K562 (cell line): ENCODE results near the gene TTC31. TPM values are rescaled to one million over a fixed set of nuclear protein-coding genes. Genes with fewer than 3 reads are reported as not detected.

Experiments used
- GTF2F1 ChIP-seq: IDR thresholded peaks from 2 replicates; pipeline ENCODE4 v1.6.1; 2011; ENCODE audit warnings: low read depth, low read length, improper control_type of control experiment
- HMGN3 ChIP-seq: IDR thresholded peaks from 2 replicates; pipeline ENCODE4 v1.6.1; 2011; ENCODE audit warnings: borderline replicate concordance, low read depth, mild to moderate bottlenecking, mixed read lengths, low read length; ENCODE audit not compliant: insufficient read length; ENCODE audit errors: extremely low read depth
- KLF16 ChIP-seq: IDR thresholded peaks from 2 replicates; pipeline ENCODE4 v1.6.1; 2016; ENCODE audit warnings: antibody characterized with exemption
- KLF6 ChIP-seq: fragments of 250-450 bp; sonication (Bioruptor Pico); IDR thresholded peaks from 2 replicates; pipeline ENCODE4 v1.4.0; 2020; ENCODE audit warnings: mild to moderate bottlenecking, moderate library complexity, borderline replicate concordance
- MAZ ChIP-seq, 2 experiments: fragments of 450-650 bp in 1 of 2; sonication (generic) in 1 of 2; formaldehyde crosslinking; IDR thresholded peaks in 1 of 2; conservative IDR thresholded peaks in 1 of 2; 2 replicates each; pipeline versions ENCODE4 v1.4.0 to v1.5.0; 2020; ENCODE audit warnings: mild to moderate bottlenecking in 1 of 2, missing genetic modification reagents in 1 of 2
- NFE2 ChIP-seq: IDR thresholded peaks from 2 replicates; pipeline ENCODE4 v1.6.1; 2014; ENCODE audit warnings: antibody characterized with exemption, low read depth
- NR2C1 ChIP-seq, 2 experiments: fragments of 450-650 bp; IDR thresholded peaks; 2 replicates each; pipeline ENCODE4 v1.6.1; 2017; ENCODE audit warnings: mild to moderate bottlenecking in 2 of 2, antibody characterized with exemption in 1 of 2, inconsistent platforms in 1 of 2, missing compliant biosample characterization in 1 of 2, missing genetic modification characterization in 1 of 2
- OTX1 ChIP-seq: fragments of 450-650 bp; formaldehyde crosslinking; IDR thresholded peaks from 2 replicates; pipeline ENCODE4 v1.4.0; 2022; ENCODE audit warnings: mild to moderate bottlenecking
- PML ChIP-seq: IDR thresholded peaks from 2 replicates; pipeline ENCODE4 v1.6.1; 2012; ENCODE audit warnings: low read length, inconsistent platforms
- PPARD ChIP-seq: fragments of 250-450 bp; sonication (Bioruptor Pico); IDR thresholded peaks from 2 replicates; pipeline ENCODE4 v1.8.0; 2022; ENCODE audit warnings: inconsistent platforms, mild to moderate bottlenecking, moderate library complexity
- PTRF ChIP-seq: fragments of 450-650 bp; IDR thresholded peaks from 2 replicates; pipeline ENCODE4 v1.6.1; 2016; ENCODE audit warnings: mild to moderate bottlenecking, missing genetic modification characterization, missing compliant biosample characterization
- RBM14 ChIP-seq: fragments of 200-400 bp; formaldehyde crosslinking; IDR thresholded peaks from 2 replicates; pipeline ENCODE4 v1.6.1; 2018; ENCODE audit warnings: low read depth, mild to moderate bottlenecking, low read length, moderate library complexity, borderline replicate concordance; ENCODE audit not compliant: insufficient read depth
- ZFPM2 ChIP-seq: fragments of 250-450 bp; sonication (Bioruptor Pico); IDR thresholded peaks from 2 replicates; pipeline ENCODE4 v1.5.1; 2022; ENCODE audit warnings: mild to moderate bottlenecking
- ZNF124 ChIP-seq: sonication (generic); formaldehyde crosslinking; IDR thresholded peaks from 2 replicates; pipeline ENCODE4 v1.8.1; 2022; ENCODE audit warnings: missing genetic modification reagents
- ZNF175 ChIP-seq: fragments of 200-800 bp; sonication (Bioruptor generic); IDR thresholded peaks from 2 replicates; pipeline ENCODE4 v1.6.1; 2016; ENCODE audit warnings: low read depth, mild to moderate bottlenecking, missing genetic modification characterization, missing compliant biosample characterization
- ZNF57 ChIP-seq: fragments of 450-650 bp; formaldehyde crosslinking; IDR thresholded peaks from 2 replicates; pipeline ENCODE4 v1.4.0; 2020; ENCODE audit warnings: mild to moderate bottlenecking, moderate library complexity
- ZNF584 ChIP-seq: fragments of 200-800 bp; sonication (Bioruptor generic); IDR thresholded peaks from 2 replicates; pipeline ENCODE4 v1.6.1; 2016; ENCODE audit warnings: low read depth, mild to moderate bottlenecking, missing genetic modification characterization, missing compliant biosample characterization
- ZNF696 ChIP-seq: fragments of 250-450 bp; sonication (Bioruptor Pico); conservative IDR thresholded peaks from 2 replicates; pipeline ENCODE4 v1.4.0; 2020; ENCODE audit warnings: mild to moderate bottlenecking, moderate library complexity
- polyA plus RNA-seq, 8 experiments: library from polyadenylated mRNA; depleted of rRNA in 4 of 8; stranded (reverse) in 5 of 8; unstranded in 3 of 8; fragments of >200 nt; fragmentation: Nextera tagmentation in 2 of 8; fragmentation: Illumina TruSeq in 1 of 8; extraction: Ambion mirVana in 2 of 8; extraction: Trizol in 1 of 8; gene quantifications; 2 replicates each; pipeline versions ENCODE4 v1.2.1 to v1.2.3, GENCODE V29; 2011 to 2014; ENCODE audit warnings: inconsistent platforms in 1 of 8, missing spikeins in 1 of 8
- total RNA-seq, 7 experiments: library from RNA; depleted of rRNA in 6 of 7; stranded (reverse); fragments of >200 nt in 6 of 7; fragmentation: Illumina TruSeq in 2 of 7; extraction: Trizol in 2 of 7; gene quantifications; 2 replicates each; pipeline versions ENCODE4 v1.2.1 to v1.2.3, GENCODE V29; 2011 to 2021; ENCODE audit warnings: low replicate concordance in 1 of 7
- TF ChIP-seq, protein P1 (sequence below): sonication (generic); formaldehyde crosslinking; IDR thresholded peaks from 2 replicates; pipeline ENCODE4 v1.8.0; 2022; ENCODE audit warnings: mild to moderate bottlenecking, missing genetic modification reagents
- TF ChIP-seq, protein P2 (sequence below): sonication (generic); formaldehyde crosslinking; IDR thresholded peaks from 2 replicates; pipeline ENCODE4 v1.8.0; 2022; ENCODE audit warnings: missing genetic modification reagents, mild to moderate bottlenecking, borderline replicate concordance
- TF ChIP-seq, protein P3 (sequence below): sonication (generic); formaldehyde crosslinking; IDR thresholded peaks from 2 replicates; pipeline ENCODE4 v1.8.0; 2022; ENCODE audit warnings: mild to moderate bottlenecking, missing genetic modification reagents

TTC31 gene
- total and polyA plus RNA-seq, 9 of the 15 experiments (the other 6 are each of a cell fraction or from before 2014, with no cell fraction given) = 4.7 to 30.5 (median 15.9) TPM

DNA sequence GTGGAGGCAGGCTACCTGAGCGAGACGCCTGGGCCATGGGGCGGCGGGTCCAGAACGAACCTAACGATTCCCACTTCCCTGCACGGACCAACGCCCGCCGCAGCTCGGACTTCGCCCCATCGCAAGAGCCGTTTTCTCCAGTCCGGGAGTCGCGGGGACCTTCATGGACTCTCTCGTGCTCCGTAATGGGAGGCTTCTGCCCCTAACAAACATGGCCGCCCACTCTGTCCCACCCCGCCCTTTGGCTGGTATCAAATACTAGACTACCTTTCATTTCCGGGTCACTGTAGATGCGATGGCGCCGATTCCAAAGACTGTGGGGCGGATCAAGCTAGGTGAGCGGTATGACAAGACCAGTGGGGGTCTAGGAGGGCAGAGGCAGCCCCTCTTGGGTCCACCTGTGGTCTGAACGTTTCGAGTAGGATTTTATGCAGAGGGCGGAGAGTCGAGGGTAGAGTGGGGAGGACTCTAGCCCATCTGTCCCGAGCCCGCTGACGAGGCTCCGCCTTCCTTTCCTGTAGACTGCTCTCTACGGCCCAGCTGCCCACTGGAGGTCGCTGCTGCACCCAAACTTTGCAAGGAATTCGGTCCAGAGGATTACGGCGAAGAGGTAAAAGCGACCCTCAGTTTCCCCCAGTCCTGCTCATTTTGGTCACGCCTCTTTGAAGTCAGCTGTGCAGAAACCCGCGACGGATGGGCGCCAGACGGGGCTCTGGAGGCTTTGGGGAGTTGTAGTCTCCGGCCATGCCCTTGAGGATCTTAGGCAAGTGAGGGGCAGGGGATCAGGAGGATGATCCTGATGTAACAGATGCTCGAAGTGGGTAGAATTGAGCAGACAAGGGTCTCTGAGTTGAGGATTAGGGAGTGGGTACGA is at the start of gene TTC31, which contains the start of gene CCDC142 (continued):
- TF ChIP-seq PPARD (CRISPR knock-in tag) (no peak), KLF16 (peak; percentile 64; the same call in 1 of the 2 replicates), MAZ (CRISPR knock-in tag; conservative IDR thresholded peaks at IDR 0.05 in 1 of 2, IDR thresholded peaks at IDR 0.05 in 1 of 2) (peak; percentile 79 to 88), OTX1 (no peak), ZNF124 (no peak), PTRF (tag) (no peak), ZFPM2 (CRISPR knock-in tag) (no peak), HMGN3 (peak; percentile 54), GTF2F1 (no peak), KLF6 (CRISPR knock-in tag) (peak; percentile 32; the same call in 1 of the 2 replicates), ZNF584 (peak; percentile 42; the same call in 1 of the 2 replicates), RBM14 (no peak), ZNF57 (CRISPR knock-in tag) (no peak), ZNF175 (CRISPR knock-in tag) (no peak), PML (peak; percentile 68), ZNF696 (no peak), NFE2 (0 out of 2 replicates have a peak, but pooled peaks have one; percentile 35), NR2C1 (IDR thresholded peaks at IDR 0.05) (peak; percentile 100), NR2C1 (tag; IDR thresholded peaks at IDR 0.05) (peak; percentile 100)
- TF ChIP-seq, protein P1, sequence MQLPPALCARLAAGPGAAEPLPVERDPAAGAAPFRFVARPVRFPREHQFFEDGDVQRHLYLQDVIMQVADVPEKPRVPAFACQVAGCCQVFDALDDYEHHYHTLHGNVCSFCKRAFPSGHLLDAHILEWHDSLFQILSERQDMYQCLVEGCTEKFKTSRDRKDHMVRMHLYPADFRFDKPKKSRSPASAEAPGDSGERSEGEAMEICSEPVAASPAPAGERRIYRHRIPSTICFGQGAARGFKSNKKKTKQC (CRISPR knock-in tag) = peak; percentile 6; the same call in 1 of the 2 replicates
- TF ChIP-seq, protein P2, sequence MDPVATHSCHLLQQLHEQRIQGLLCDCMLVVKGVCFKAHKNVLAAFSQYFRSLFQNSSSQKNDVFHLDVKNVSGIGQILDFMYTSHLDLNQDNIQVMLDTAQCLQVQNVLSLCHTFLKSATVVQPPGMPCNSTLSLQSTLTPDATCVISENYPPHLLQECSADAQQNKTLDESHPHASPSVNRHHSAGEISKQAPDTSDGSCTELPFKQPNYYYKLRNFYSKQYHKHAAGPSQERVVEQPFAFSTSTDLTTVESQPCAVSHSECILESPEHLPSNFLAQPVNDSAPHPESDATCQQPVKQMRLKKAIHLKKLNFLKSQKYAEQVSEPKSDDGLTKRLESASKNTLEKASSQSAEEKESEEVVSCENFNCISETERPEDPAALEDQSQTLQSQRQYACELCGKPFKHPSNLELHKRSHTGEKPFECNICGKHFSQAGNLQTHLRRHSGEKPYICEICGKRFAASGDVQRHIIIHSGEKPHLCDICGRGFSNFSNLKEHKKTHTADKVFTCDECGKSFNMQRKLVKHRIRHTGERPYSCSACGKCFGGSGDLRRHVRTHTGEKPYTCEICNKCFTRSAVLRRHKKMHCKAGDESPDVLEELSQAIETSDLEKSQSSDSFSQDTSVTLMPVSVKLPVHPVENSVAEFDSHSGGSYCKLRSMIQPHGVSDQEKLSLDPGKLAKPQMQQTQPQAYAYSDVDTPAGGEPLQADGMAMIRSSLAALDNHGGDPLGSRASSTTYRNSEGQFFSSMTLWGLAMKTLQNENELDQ = no peak
- TF ChIP-seq, protein P3, sequence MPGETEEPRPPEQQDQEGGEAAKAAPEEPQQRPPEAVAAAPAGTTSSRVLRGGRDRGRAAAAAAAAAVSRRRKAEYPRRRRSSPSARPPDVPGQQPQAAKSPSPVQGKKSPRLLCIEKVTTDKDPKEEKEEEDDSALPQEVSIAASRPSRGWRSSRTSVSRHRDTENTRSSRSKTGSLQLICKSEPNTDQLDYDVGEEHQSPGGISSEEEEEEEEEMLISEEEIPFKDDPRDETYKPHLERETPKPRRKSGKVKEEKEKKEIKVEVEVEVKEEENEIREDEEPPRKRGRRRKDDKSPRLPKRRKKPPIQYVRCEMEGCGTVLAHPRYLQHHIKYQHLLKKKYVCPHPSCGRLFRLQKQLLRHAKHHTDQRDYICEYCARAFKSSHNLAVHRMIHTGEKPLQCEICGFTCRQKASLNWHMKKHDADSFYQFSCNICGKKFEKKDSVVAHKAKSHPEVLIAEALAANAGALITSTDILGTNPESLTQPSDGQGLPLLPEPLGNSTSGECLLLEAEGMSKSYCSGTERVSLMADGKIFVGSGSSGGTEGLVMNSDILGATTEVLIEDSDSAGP (CRISPR knock-in tag) = no peak
